ENCODE measurements around the gene XPO5. TPM values are rescaled to one million over a fixed set of nuclear protein-coding genes. Genes with fewer than 3 reads are reported as not detected.
A peak's percentile ranks its signal among the peaks of the same experiment; 100 is the strongest.

The XPO5 gene
- total RNA-seq (29.5 and 31.3 TPM in 2 replicates), polyA plus RNA-seq (29.4 and 51.8 TPM in 2 replicates)

DNA sequence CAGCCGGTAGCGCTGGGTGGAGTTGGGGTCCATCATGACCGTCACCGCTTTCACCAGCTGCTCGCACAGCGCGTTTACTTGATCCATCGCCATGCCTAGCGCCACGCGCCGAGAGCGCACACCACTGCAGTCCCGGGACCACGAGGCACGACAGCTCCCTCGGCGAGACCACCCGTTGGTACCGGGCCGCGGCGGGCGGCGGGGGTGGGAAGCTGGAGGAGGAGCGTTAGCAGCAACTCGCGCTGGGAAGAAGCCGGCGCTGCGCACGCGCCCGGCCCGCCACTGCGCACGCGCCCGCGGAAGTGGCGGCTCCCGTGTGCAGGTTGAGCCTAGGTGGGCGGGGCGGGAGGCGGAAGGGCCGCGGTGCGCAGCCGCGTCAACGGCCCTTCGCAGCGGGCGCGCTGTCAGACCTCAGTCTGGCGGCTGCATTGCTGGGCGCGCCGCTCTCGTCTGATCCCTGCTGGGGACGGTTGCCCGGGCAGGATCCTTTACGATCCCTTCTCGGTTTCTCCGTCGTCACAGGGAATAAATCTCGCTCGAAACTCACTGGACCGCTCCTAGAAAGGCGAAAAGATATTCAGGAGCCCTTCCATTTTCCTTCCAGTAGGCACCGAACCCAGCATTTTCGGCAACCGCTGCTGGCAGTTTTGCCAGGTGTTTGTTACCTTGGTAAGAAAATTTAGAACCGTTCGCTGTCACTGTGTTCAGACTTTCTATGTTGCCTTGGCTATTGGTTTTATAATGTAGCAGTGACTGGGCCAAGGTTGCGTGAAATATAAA is at the start of gene XPO5, which contains the start of gene POLH:
Gene XPO5, minus strand, starts transcription at position 267 of the 780 bp plus-strand sequence. Its CDS starts 174 bp downstream, at position 93.
Gene POLH, plus strand, starts transcription at position 414 of the 780 bp plus-strand sequence. CDS start 6,135 bp downstream, outside the sequence.
- Histone ChIP-seq H3K36me3 (peaks cover 14% of the 10 kb centered on the region), H3K4me3 (peak within 1 kb of the TSS; percentile 66), H3K27ac (peak within 1 kb of the TSS; percentile 83), H3K27me3 (no peaks in the 10 kb centered on the region), H3K9me3 (ENCODE audit: low read depth) (no peaks in the 10 kb centered on the region), H3K4me1 (ENCODE audit: low read depth) (peaks cover 8% of the 10 kb centered on the region)
- DNase-seq (ENCODE audit: low read depth in 1 of 2, low spot score in 1 of 2), result peak; percentile 94 to 96
- TF ChIP-seq CTCF (IDR thresholded peaks at IDR 0.05; ENCODE audit: low read depth, low read length), result peak; percentile 31

GRCh38 chr6:43625393-43625992 is 49.7 kb upstream of the XPO5 start:
- H3K4me3 ChIP-seq, result no peak overlapping the region
- no peak overlapping the region for H3K27ac ChIP-seq
- peaks cover 44% of the 10 kb centered on the region for H3K36me3 ChIP-seq
- H3K4me1 ChIP-seq (ENCODE audit: low read depth), result peaks cover 4% of the 10 kb centered on the region
- TF ChIP-seq CTCF (IDR thresholded peaks at IDR 0.05; ENCODE audit: low read depth, low read length), result no peak
- no peak for DNase-seq (ENCODE audit: low read depth in 1 of 2, low spot score in 1 of 2)
- H3K27me3 ChIP-seq, result no peaks in the 10 kb centered on the region
- no peaks in the 10 kb centered on the region for H3K9me3 ChIP-seq (ENCODE audit: low read depth)

DNA sequence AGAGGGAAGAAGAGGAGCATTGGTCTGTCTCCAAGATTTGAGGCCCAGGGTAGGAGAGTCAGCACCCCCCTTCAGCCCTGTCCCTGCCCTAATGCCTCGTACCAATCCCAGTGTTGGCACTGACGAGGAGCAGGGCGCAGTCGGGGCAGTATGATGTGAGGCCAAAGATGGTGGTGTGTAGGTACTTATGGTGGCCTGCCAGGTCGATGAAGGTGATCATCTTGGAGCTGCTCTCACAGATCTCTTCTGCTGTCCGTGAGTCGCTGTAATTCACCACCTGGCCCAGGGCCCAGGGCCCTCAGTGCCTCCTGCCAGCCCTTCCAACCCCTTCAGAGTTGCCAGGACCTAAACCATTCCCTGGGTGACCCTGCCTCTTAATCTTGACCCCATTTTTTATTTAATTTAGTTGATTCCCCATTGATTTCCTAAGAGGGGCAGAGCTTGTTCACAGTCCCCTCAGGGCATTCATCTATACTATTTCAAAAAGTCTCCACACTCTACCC is 49.0 kb upstream of the XPO5 start:
- Histone ChIP-seq H3K9me3 (ENCODE audit: low read depth) (no peaks in the 10 kb centered on the region), H3K27me3 (no peaks in the 10 kb centered on the region), H3K36me3 (peaks cover 44% of the 10 kb centered on the region), H3K27ac (no peak overlapping the region), H3K4me1 (ENCODE audit: low read depth) (no peaks in the 10 kb centered on the region), H3K4me3 (no peak overlapping the region)
- no peak for DNase-seq (ENCODE audit: low read depth in 1 of 2, low spot score in 1 of 2)
- TF ChIP-seq CTCF (IDR thresholded peaks at IDR 0.05; ENCODE audit: low read depth, low read length), result no peak

GRCh38 chr6:43623880-43624785 is 48.3 kb upstream of the XPO5 start:
- no peak for DNase-seq (ENCODE audit: low read depth in 1 of 2, low spot score in 1 of 2)
- H3K4me3 ChIP-seq, result no peak overlapping the region
- H3K4me1 ChIP-seq (ENCODE audit: low read depth), result no peaks in the 10 kb centered on the region
- no peaks in the 10 kb centered on the region for H3K9me3 ChIP-seq (ENCODE audit: low read depth)
- H3K36me3 ChIP-seq, result peaks cover 44% of the 10 kb centered on the region
- H3K27me3 ChIP-seq, result no peaks in the 10 kb centered on the region
- no peak for TF ChIP-seq CTCF (IDR thresholded peaks at IDR 0.05; ENCODE audit: low read depth, low read length)
- H3K27ac ChIP-seq, result no peak overlapping the region

- H3K9me3 ChIP-seq (ENCODE audit: low read depth), result no peaks in the 10 kb centered on the region
- no peak overlapping the region for H3K4me3 ChIP-seq
- H3K4me1 ChIP-seq (ENCODE audit: low read depth), result no peaks in the 10 kb centered on the region
- no peak for DNase-seq (ENCODE audit: low read depth in 1 of 2, low spot score in 1 of 2)
- H3K27me3 ChIP-seq, result no peaks in the 10 kb centered on the region
- H3K36me3 ChIP-seq, result peaks cover 44% of the 10 kb centered on the region
- H3K27ac ChIP-seq, result no peak overlapping the region
- TF ChIP-seq CTCF (IDR thresholded peaks at IDR 0.05; ENCODE audit: low read depth, low read length), result no peak
Measured at GRCh38 chr6:43622541-43622940, 46.7 kb upstream of the XPO5 start.

Measured in cardiac muscle cell (in vitro differentiated cells and primary cell).